ENCODE measurements around the gene TCHH. TPM values are rescaled to one million over a fixed set of nuclear protein-coding genes. Genes with fewer than 3 reads are reported as not detected.
"Not testable (repeated sequence)": the region's sequence is repeated elsewhere in the genome, so short reads cannot be mapped to it uniquely, and the experiment has no call there.

TCHH gene
- total RNA-seq (not detected), polyA plus RNA-seq (0.11 TPM)

- H3K36me3 ChIP-seq (ENCODE audit: insufficient read depth), result no peaks in the 10 kb centered on the region
- no peaks in the 10 kb centered on the region for H3K4me1 ChIP-seq (ENCODE audit: insufficient read depth)
- H3K27ac ChIP-seq (ENCODE audit: low read depth), result no peak within 1 kb of the TSS
- 54% methylated on average over 4 of the region's 4 CpGs for WGBS
- DNase-seq (ENCODE audit: extremely low spot score), result no peak
- H3K4me3 ChIP-seq (ENCODE audit: low read depth, low read length), result no peak within 1 kb of the TSS
These were observed at the start of gene TCHH for GRCh38 chr1:152115344-152115743. Gene TCHH, minus strand, starts transcription at chr1:152115444. Its CDS starts 1,364 bp downstream, at chr1:152114080.

- Histone ChIP-seq H3K4me3 (ENCODE audit: low read depth, low read length) (no peak overlapping the region), H3K36me3 (ENCODE audit: insufficient read depth) (no peaks in the 10 kb centered on the region), H3K4me1 (ENCODE audit: insufficient read depth) (no peaks in the 10 kb centered on the region), H3K27ac (ENCODE audit: low read depth) (no peak overlapping the region)
- no peak for DNase-seq (ENCODE audit: extremely low spot score)
- WGBS, result 61% methylated on average over 2 of the region's 2 CpGs
These were observed 49.4 kb upstream of the TCHH start for GRCh38 chr1:152164517-152165136.

GRCh38 chr1:152162792-152163463, 47.7 kb upstream of the TCHH start:
- no peaks in the 10 kb centered on the region for H3K4me1 ChIP-seq (ENCODE audit: insufficient read depth)
- no peak overlapping the region for H3K27ac ChIP-seq (ENCODE audit: low read depth)
- no peak for DNase-seq (ENCODE audit: extremely low spot score)
- no peak overlapping the region for H3K4me3 ChIP-seq (ENCODE audit: low read depth, low read length)
- 20% methylated on average over 1 of the region's 1 CpG for WGBS
- no peaks in the 10 kb centered on the region for H3K36me3 ChIP-seq (ENCODE audit: insufficient read depth)

GRCh38 chr1:152160576-152160975, 45.3 kb upstream of the TCHH start:
- no peak for DNase-seq (ENCODE audit: extremely low spot score)
- Histone ChIP-seq H3K36me3 (ENCODE audit: insufficient read depth) (no peaks in the 10 kb centered on the region), H3K4me1 (ENCODE audit: insufficient read depth) (no peaks in the 10 kb centered on the region), H3K27ac (ENCODE audit: low read depth) (no peak overlapping the region), H3K4me3 (ENCODE audit: low read depth, low read length) (no peak overlapping the region)
- WGBS, result 72% methylated on average over 3 of the region's 3 CpGs

- 72% methylated on average over 1 of the region's 1 CpG for WGBS
- Histone ChIP-seq H3K27ac (ENCODE audit: low read depth) (no peak within 1 kb of the TSS), H3K4me3 (ENCODE audit: low read depth, low read length) (no peak within 1 kb of the TSS), H3K36me3 (ENCODE audit: insufficient read depth) (no peaks in the 10 kb centered on the region), H3K4me1 (ENCODE audit: insufficient read depth) (no peaks in the 10 kb centered on the region)
- no peak for DNase-seq (ENCODE audit: extremely low spot score)
These were observed 43.9 kb upstream of the TCHH start, which contains the start of gene RPTN for GRCh38 chr1:152159144-152159543. Gene RPTN, minus strand, starts transcription at chr1:152159228. Its CDS starts 1,339 bp downstream, at chr1:152157889.

- Histone ChIP-seq H3K4me1 (ENCODE audit: insufficient read depth) (no peaks in the 10 kb centered on the region), H3K4me3 (ENCODE audit: low read depth, low read length) (no peak overlapping the region), H3K36me3 (ENCODE audit: insufficient read depth) (no peaks in the 10 kb centered on the region), H3K27ac (ENCODE audit: low read depth) (no peak overlapping the region)
- DNase-seq (ENCODE audit: extremely low spot score), result no peak
- 77% methylated on average over 3 of the region's 3 CpGs for WGBS
These were observed 38.8 kb upstream of the TCHH start for GRCh38 chr1:152153996-152154395.

GRCh38 chr1:152151646-152152045, 36.4 kb upstream of the TCHH start:
- DNase-seq (ENCODE audit: extremely low spot score), result no peak
- Histone ChIP-seq H3K4me3 (ENCODE audit: low read depth, low read length) (no peak overlapping the region), H3K27ac (ENCODE audit: low read depth) (no peak overlapping the region), H3K4me1 (ENCODE audit: insufficient read depth) (no peaks in the 10 kb centered on the region), H3K36me3 (ENCODE audit: insufficient read depth) (no peaks in the 10 kb centered on the region)
- 66% methylated on average over 2 of the region's 2 CpGs for WGBS

- Histone ChIP-seq H3K36me3 (ENCODE audit: insufficient read depth) (no peaks in the 10 kb centered on the region), H3K4me3 (ENCODE audit: low read depth, low read length) (no peak overlapping the region)
- DNase-seq (ENCODE audit: extremely low spot score), result no peak
These were observed 33.7 kb upstream of the TCHH start for GRCh38 chr1:152148981-152149380.

GRCh38 chr1:152148051-152148450, 32.8 kb upstream of the TCHH start:
- Histone ChIP-seq H3K27ac (ENCODE audit: low read depth) (no peak overlapping the region), H3K4me3 (ENCODE audit: low read depth, low read length) (no peak overlapping the region), H3K4me1 (ENCODE audit: insufficient read depth) (no peaks in the 10 kb centered on the region), H3K36me3 (ENCODE audit: insufficient read depth) (no peaks in the 10 kb centered on the region)
- DNase-seq (ENCODE audit: extremely low spot score), result no peak
- 67% methylated on average over 3 of the region's 3 CpGs for WGBS

More at GRCh38 chr1:152148981-152149380, 33.7 kb upstream of the TCHH start:
- WGBS, result 70% methylated on average over 1 of the region's 1 CpG
- Histone ChIP-seq H3K4me1 (ENCODE audit: insufficient read depth) (no peaks in the 10 kb centered on the region), H3K27ac (ENCODE audit: low read depth) (no peak overlapping the region)

- 80% methylated on average over 4 of the region's 4 CpGs for WGBS
- Histone ChIP-seq H3K4me3 (ENCODE audit: low read depth, low read length) (no peak overlapping the region), H3K4me1 (ENCODE audit: insufficient read depth) (no peaks in the 10 kb centered on the region), H3K36me3 (ENCODE audit: insufficient read depth) (no peaks in the 10 kb centered on the region), H3K27ac (ENCODE audit: low read depth) (no peak overlapping the region)
- DNase-seq (ENCODE audit: extremely low spot score), result no peak
These were observed 30.5 kb upstream of the TCHH start for GRCh38 chr1:152145769-152146168.

- not testable (repeated sequence) for H3K27ac ChIP-seq (ENCODE audit: low read depth); DNase-seq (ENCODE audit: extremely low spot score); H3K4me3 ChIP-seq (ENCODE audit: low read depth, low read length); H3K4me1 ChIP-seq (ENCODE audit: insufficient read depth); H3K36me3 ChIP-seq (ENCODE audit: insufficient read depth)
- WGBS, result 92% methylated on average over 25 of the region's 25 CpGs
These were observed 29.5 kb upstream of the TCHH start for GRCh38 chr1:152144674-152145183.

GRCh38 chr1:152143150-152143887, 28.1 kb upstream of the TCHH start:
- no peak for DNase-seq (ENCODE audit: extremely low spot score)
- no peaks in the 10 kb centered on the region for H3K4me1 ChIP-seq (ENCODE audit: insufficient read depth)
- no peak overlapping the region for H3K4me3 ChIP-seq (ENCODE audit: low read depth, low read length)
- 50% methylated on average over 2 of the region's 2 CpGs for WGBS
- H3K27ac ChIP-seq (ENCODE audit: low read depth), result no peak overlapping the region
- H3K36me3 ChIP-seq (ENCODE audit: insufficient read depth), result no peaks in the 10 kb centered on the region

- Histone ChIP-seq H3K4me1 (ENCODE audit: insufficient read depth) (no peaks in the 10 kb centered on the region), H3K27ac (ENCODE audit: low read depth) (no peak overlapping the region), H3K36me3 (ENCODE audit: insufficient read depth) (no peaks in the 10 kb centered on the region), H3K4me3 (ENCODE audit: low read depth, low read length) (no peak overlapping the region)
- DNase-seq (ENCODE audit: extremely low spot score), result no peak
- WGBS, result 2% methylated on average over 1 of the region's 1 CpG
These were observed 26.8 kb upstream of the TCHH start for GRCh38 chr1:152141971-152142584.

All from urinary bladder (tissue), 4 donors.